ENCODE results near the gene RNF111. TPM values are rescaled to one million over a fixed set of nuclear protein-coding genes. Genes with fewer than 3 reads are reported as not detected.

Gene RNF111
- total RNA-seq, 1 experiment from 2014 or later: 55.2 TPM

DNA sequence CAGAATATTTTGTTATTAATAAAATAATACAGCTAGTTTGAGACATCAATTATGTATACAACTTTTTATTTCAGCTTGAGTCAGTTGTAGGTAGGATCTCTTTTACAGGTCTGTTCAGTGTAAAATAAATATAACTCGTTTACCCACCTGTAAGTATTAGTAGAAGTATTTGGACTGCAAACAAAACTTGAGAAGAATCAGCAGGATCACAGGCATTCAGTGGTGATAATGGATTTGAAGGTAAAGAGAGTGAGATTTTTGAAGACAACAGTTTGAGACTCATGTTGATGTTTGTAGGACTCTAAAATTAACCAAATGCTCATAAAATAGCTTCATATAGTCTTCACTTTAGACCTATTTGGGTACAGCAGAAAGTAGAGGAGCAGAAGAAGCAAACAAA lies 82.0 kb downstream of the RNF111 start:
- intact Hi-C loops (cut with micrococcal nuclease; ENCODE audit: unreplicated experiment): no loop called here
- Mint-ChIP-seq H3K27ac (ENCODE audit: unreplicated experiment) (no peak overlapping the region), H3K4me1 (ENCODE audit: low read depth, unreplicated experiment) (no peaks in the 10 kb centered on the region), H3K9me3 (ENCODE audit: low read depth, unreplicated experiment) (no peaks in the 10 kb centered on the region), H3K4me3 (ENCODE audit: low read depth, unreplicated experiment) (no peak overlapping the region), H3K27me3 (ENCODE audit: unreplicated experiment) (no peaks in the 10 kb centered on the region), H3K36me3 (ENCODE audit: insufficient read depth, unreplicated experiment) (peaks cover 67% of the 10 kb centered on the region)
- TF ChIP-seq, protein P1, sequence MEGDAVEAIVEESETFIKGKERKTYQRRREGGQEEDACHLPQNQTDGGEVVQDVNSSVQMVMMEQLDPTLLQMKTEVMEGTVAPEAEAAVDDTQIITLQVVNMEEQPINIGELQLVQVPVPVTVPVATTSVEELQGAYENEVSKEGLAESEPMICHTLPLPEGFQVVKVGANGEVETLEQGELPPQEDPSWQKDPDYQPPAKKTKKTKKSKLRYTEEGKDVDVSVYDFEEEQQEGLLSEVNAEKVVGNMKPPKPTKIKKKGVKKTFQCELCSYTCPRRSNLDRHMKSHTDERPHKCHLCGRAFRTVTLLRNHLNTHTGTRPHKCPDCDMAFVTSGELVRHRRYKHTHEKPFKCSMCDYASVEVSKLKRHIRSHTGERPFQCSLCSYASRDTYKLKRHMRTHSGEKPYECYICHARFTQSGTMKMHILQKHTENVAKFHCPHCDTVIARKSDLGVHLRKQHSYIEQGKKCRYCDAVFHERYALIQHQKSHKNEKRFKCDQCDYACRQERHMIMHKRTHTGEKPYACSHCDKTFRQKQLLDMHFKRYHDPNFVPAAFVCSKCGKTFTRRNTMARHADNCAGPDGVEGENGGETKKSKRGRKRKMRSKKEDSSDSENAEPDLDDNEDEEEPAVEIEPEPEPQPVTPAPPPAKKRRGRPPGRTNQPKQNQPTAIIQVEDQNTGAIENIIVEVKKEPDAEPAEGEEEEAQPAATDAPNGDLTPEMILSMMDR (IDR thresholded peaks at IDR 0.05; ENCODE audit: unreplicated experiment): no peak
- no peak for DNase-seq
- CTCF ChIA-PET: no interaction called here
- no TSS peak for BruUV-seq (replicated peaks)

DNA sequence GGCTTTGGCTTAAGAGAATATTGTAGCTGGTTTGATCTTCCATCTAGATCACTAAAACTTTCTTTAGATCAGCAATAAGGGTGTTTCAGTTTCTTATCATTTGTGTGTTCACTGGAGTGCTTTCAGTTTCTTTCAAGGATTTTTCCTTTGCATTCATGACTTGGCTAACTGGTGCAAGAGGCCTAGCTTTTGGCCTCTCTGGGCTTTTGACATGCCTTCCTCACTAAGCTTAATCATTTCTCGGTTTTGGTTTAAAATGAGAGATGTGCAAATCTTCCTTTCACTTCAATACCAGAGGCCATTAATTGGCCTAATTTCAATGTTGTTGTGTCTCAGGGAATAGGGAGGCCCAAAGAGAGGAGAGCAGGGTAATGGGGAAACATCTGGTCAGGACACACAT lies 87.1 kb downstream of the RNF111 start:
- Mint-ChIP-seq H3K27me3 (ENCODE audit: unreplicated experiment) (no peaks in the 10 kb centered on the region), H3K36me3 (ENCODE audit: insufficient read depth, unreplicated experiment) (peaks cover 46% of the 10 kb centered on the region), H3K4me3 (ENCODE audit: low read depth, unreplicated experiment) (no peak overlapping the region), H3K9me3 (ENCODE audit: low read depth, unreplicated experiment) (no peaks in the 10 kb centered on the region), H3K4me1 (ENCODE audit: low read depth, unreplicated experiment) (no peaks in the 10 kb centered on the region), H3K27ac (ENCODE audit: unreplicated experiment) (no peak overlapping the region)
- TF ChIP-seq, protein P1 (IDR thresholded peaks at IDR 0.05; ENCODE audit: unreplicated experiment): no peak
- intact Hi-C loops (cut with micrococcal nuclease; ENCODE audit: unreplicated experiment): no loop called here
- CTCF ChIA-PET: no interaction called here
- no peak for DNase-seq
- BruUV-seq (replicated peaks): no TSS peak

DNA sequence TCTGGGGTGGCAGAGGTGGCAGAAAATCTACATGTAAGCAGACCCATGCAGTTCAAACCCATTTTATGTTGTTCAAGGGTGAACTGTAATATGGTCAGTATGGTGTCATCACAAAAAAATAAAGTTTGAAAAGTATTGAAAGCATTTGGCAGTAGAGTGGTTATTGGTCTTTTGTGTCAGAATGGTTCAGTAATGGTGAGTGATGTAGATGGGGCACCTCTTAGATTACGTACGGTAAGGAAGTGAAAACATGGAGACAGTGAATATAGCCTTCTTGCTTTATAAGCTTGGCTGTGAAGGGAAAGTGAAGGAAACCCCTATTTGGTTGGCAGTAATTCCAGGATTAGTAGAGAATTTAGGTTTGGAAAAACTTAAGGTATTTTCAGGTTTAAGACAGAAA lies 100.3 kb downstream of the RNF111 start:
- Mint-ChIP-seq H3K4me3 (ENCODE audit: low read depth, unreplicated experiment) (no peak overlapping the region), H3K9me3 (ENCODE audit: low read depth, unreplicated experiment) (no peaks in the 10 kb centered on the region), H3K27me3 (ENCODE audit: unreplicated experiment) (no peaks in the 10 kb centered on the region), H3K36me3 (ENCODE audit: insufficient read depth, unreplicated experiment) (peaks cover 12% of the 10 kb centered on the region), H3K27ac (ENCODE audit: unreplicated experiment) (no peak overlapping the region), H3K4me1 (ENCODE audit: low read depth, unreplicated experiment) (no peaks in the 10 kb centered on the region)
- no peak for DNase-seq
- BruUV-seq (replicated peaks): no TSS peak
- TF ChIP-seq, protein P1 (IDR thresholded peaks at IDR 0.05; ENCODE audit: unreplicated experiment): no peak
- intact Hi-C loops (cut with micrococcal nuclease; ENCODE audit: unreplicated experiment): no loop called here
- CTCF ChIA-PET: interaction anchor here (0.7 kb wide), 1 partner anchor 10 kb away, joined by 3 read pairs; no protein-coding TSS in a partner anchor

DNA sequence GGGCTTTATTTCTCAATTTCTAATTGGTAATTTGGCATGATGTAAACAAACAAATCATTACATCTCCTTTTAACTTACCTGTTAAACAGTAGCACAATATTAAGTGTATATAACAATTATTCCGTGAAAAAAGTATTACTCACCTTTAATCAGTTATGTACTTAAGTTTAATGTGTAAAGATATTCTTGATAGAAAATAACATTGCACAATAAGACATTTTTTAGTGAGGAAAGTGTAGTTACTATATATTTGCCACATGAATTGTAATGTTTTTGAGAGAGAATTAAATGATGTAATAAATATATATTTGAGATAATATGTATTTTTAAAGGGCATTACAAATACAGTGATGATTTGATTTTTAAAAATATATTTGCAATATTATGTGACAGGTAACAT lies 106.6 kb downstream of the RNF111 start:
- TF ChIP-seq, protein P1 (IDR thresholded peaks at IDR 0.05; ENCODE audit: unreplicated experiment): no peak
- Mint-ChIP-seq H3K27ac (ENCODE audit: unreplicated experiment) (no peak overlapping the region), H3K36me3 (ENCODE audit: insufficient read depth, unreplicated experiment) (peaks cover 7% of the 10 kb centered on the region), H3K9me3 (ENCODE audit: low read depth, unreplicated experiment) (no peaks in the 10 kb centered on the region), H3K4me1 (ENCODE audit: low read depth, unreplicated experiment) (no peaks in the 10 kb centered on the region), H3K4me3 (ENCODE audit: low read depth, unreplicated experiment) (no peak overlapping the region), H3K27me3 (ENCODE audit: unreplicated experiment) (no peaks in the 10 kb centered on the region)
- DNase-seq: no peak
- no TSS peak for BruUV-seq (replicated peaks)
- CTCF ChIA-PET: no interaction called here
- intact Hi-C loops (cut with micrococcal nuclease; ENCODE audit: unreplicated experiment): no loop called here

All from Calu3 (cell line).